Activated naive CD4-positive, alpha-beta T cell treated with anti-CD3 and anti-CD28 coated beads, Interleukin-2, amount 10 ng/mL, durations not matched to agents 5 hours and 36 hours (primary cell): ENCODE measurements around the gene SPATA2. TPM values are rescaled to one million over a fixed set of nuclear protein-coding genes. Genes with fewer than 3 reads are reported as not detected.

Experiments
- total RNA-seq, 2 experiments: library from RNA; stranded (reverse); gene quantifications; one replicate each; pipeline ENCODE4 v1.2.3, GENCODE V29; 2021

Gene SPATA2
- 1 to 10 TPM; 6.5 to 7.0 TPM for total RNA-seq

GRCh38 chr20:49915380-49916145 lies at the start of gene SPATA2:
SPATA2 (minus strand) TSS chr20:49915529; CDS start chr20:49908490, 7,039 bp downstream.

GRCh38 chr20:49936153-49937026 lies 21.1 kb upstream of the SPATA2 start, which contains the start of gene RNF114:
RNF114 (plus strand) TSS chr20:49936397; CDS start chr20:49936413, 16 bp downstream.

Other genes with a start within 250 kb of the SPATA2 start
- 1 to 10 TPM; 6.0 to 6.2 TPM for gene B4GALT5, start 201.7 kb downstream of the SPATA2 start, total RNA-seq
- 10 to 100 TPM; 21.1 to 26.2 TPM for gene SLC9A8, start 102.7 kb downstream of the SPATA2 start, total RNA-seq
- gene RNF114, start 20.9 kb upstream of the SPATA2 start, total RNA-seq = 10 to 100 TPM; 64.1 to 66.3 TPM
- gene SNAI1, start 67.5 kb upstream of the SPATA2 start, total RNA-seq = under 1 TPM in 1 of 2 experiments, not detected in 1; 0.22 TPM
- gene UBE2V1, start 197.6 kb upstream of the SPATA2 start, total RNA-seq = 100 to 1,000 TPM; 145 to 159 TPM
- gene PEDS1, start 238.2 kb upstream of the SPATA2 start, total RNA-seq = 10 to 100 TPM; 25.2 to 29.9 TPM